GM19193 (cell line): ENCODE measurements around the gene TMEM63B.

Source experiments
- POLR2A ChIP-seq: IDR thresholded peaks from 4 replicates; pipeline ENCODE4 v1.6.1; 2011; ENCODE audit not compliant: insufficient read depth, insufficient read length; ENCODE audit errors: extremely low read depth

TMEM63B gene

GRCh38 chr6:44145839-44146238, 18.5 kb downstream of the TMEM63B start:
- no peak for TF ChIP-seq POLR2A

- no peak for TF ChIP-seq POLR2A
These were observed 19.3 kb downstream of the TMEM63B start for GRCh38 chr6:44146685-44147084.

- TF ChIP-seq POLR2A = no peak
These were observed 19.9 kb downstream of the TMEM63B start for GRCh38 chr6:44147256-44147655.

GRCh38 chr6:44148306-44148705, 21.0 kb downstream of the TMEM63B start:
- no peak for TF ChIP-seq POLR2A

- no peak for TF ChIP-seq POLR2A
These were observed 22.1 kb downstream of the TMEM63B start for GRCh38 chr6:44149369-44150012.

- no peak for TF ChIP-seq POLR2A
These were observed 23.1 kb downstream of the TMEM63B start for GRCh38 chr6:44150317-44150917.

GRCh38 chr6:44151348-44152108, 24.2 kb downstream of the TMEM63B start:
- TF ChIP-seq POLR2A = no peak

GRCh38 chr6:44152109-44152461, 24.7 kb downstream of the TMEM63B start:
- no peak for TF ChIP-seq POLR2A

GRCh38 chr6:44152533-44152932, 25.2 kb downstream of the TMEM63B start:
- TF ChIP-seq POLR2A = no peak

- no peak for TF ChIP-seq POLR2A
These were observed 26.7 kb downstream of the TMEM63B start for GRCh38 chr6:44154067-44154466.

GRCh38 chr6:44156494-44157151, 29.3 kb downstream of the TMEM63B start:
- no peak for TF ChIP-seq POLR2A

GRCh38 chr6:44157152-44157521, 29.8 kb downstream of the TMEM63B start:
- TF ChIP-seq POLR2A = no peak

GRCh38 chr6:44158770-44159228, 31.4 kb downstream of the TMEM63B start, which contains the start of gene CAPN11:
Gene CAPN11 (plus strand): TSS chr6:44158820. CDS start chr6:44158849, 29 bp downstream.
- no peak for TF ChIP-seq POLR2A

GRCh38 chr6:44161997-44162338, 34.6 kb downstream of the TMEM63B start:
- TF ChIP-seq POLR2A = no peak

- no peak for TF ChIP-seq POLR2A
These were observed 35.7 kb downstream of the TMEM63B start for GRCh38 chr6:44162876-44163625.

- TF ChIP-seq POLR2A = no peak
These were observed 38.8 kb downstream of the TMEM63B start for GRCh38 chr6:44166116-44166515.
